CD14-positive monocyte (primary cell): Measurements from ENCODE around the gene MICAL2. TPM values are rescaled to one million over a fixed set of nuclear protein-coding genes. Genes with fewer than 3 reads are reported as not detected.

Experiments used
- DNase-seq, 3 donors: peaks; one replicate each; pipeline ENCODE4 v3.0.0-alpha.2; 2011 to 2022
- H2AFZ ChIP-seq: 2 replicates; pipeline ENCODE4 v1.6.0; 2012; ENCODE audit warnings: mild to moderate bottlenecking, low read depth, low read length, inconsistent platforms; ENCODE audit not compliant: insufficient read depth, poor library complexity, severe bottlenecking
- H3K27ac ChIP-seq, 2 donors: 1 replicate in 1 of 2; 2 replicates in 1 of 2; pipeline ENCODE4 v1.5.1; 2012 to 2013; ENCODE audit warnings: low read length in 2 of 2, control low read depth in 1 of 2, inconsistent platforms in 1 of 2, low read depth in 1 of 2, mild to moderate bottlenecking in 1 of 2
- H3K27me3 ChIP-seq, 2 donors: one replicate each; pipeline versions ENCODE4 v1.6.0 to v1.6.1; 2011 to 2013; ENCODE audit warnings: low read length in 2 of 2; ENCODE audit not compliant: control insufficient read depth in 2 of 2, insufficient read depth in 2 of 2
- H3K36me3 ChIP-seq, 2 donors: replicated peaks in 1 of 2; 1 replicate in 1 of 2; 2 replicates in 1 of 2; pipeline versions ENCODE4 v1.5.1 to v1.6.1; 2012 to 2013; ENCODE audit warnings: low read length in 2 of 2, control low read depth in 1 of 2, inconsistent platforms in 1 of 2, mild to moderate bottlenecking in 1 of 2; ENCODE audit not compliant: insufficient read depth in 2 of 2, control insufficient read depth in 1 of 2
- H3K4me1 ChIP-seq, 2 donors: 1 replicate in 1 of 2; 2 replicates in 1 of 2; pipeline versions ENCODE4 v1.5.1 to v1.6.1; 2012 to 2013; ENCODE audit warnings: low read length in 2 of 2, control low read depth in 1 of 2, inconsistent platforms in 1 of 2, mild to moderate bottlenecking in 1 of 2, moderate library complexity in 1 of 2; ENCODE audit not compliant: insufficient read depth in 2 of 2, control insufficient read depth in 1 of 2
- H3K4me2 ChIP-seq: replicated peaks from 2 replicates; pipeline ENCODE3; 2012; ENCODE audit warnings: low read length, moderate library complexity, mild to moderate bottlenecking; ENCODE audit not compliant: poor library complexity, severe bottlenecking; ENCODE audit errors: extremely low read depth
- H3K4me3 ChIP-seq, 3 experiments: fragments of 200-600 bp in 1 of 3; sonication (generic) in 1 of 3; replicated peaks in 1 of 3; 1 replicate in 2 of 3; 2 replicates in 1 of 3; pipeline ENCODE4 v1.5.1; 2011 to 2013; ENCODE audit warnings: low read length in 3 of 3, mild to moderate bottlenecking in 3 of 3, control low read depth in 2 of 3, low read depth in 2 of 3, inconsistent platforms in 1 of 3, moderate library complexity in 1 of 3
- H3K79me2 ChIP-seq: 2 replicates; pipeline ENCODE4 v1.6.0; 2012; ENCODE audit warnings: mild to moderate bottlenecking, control low read depth, inconsistent platforms, low read length, moderate library complexity; ENCODE audit not compliant: insufficient read depth
- H3K9ac ChIP-seq: 2 replicates; pipeline ENCODE4 v1.6.0; 2017; ENCODE audit warnings: low read length, mild to moderate bottlenecking; ENCODE audit not compliant: insufficient read depth, poor library complexity, severe bottlenecking
- H3K9me3 ChIP-seq, 2 donors: replicated peaks in 1 of 2; 1 replicate in 1 of 2; 2 replicates in 1 of 2; pipeline versions ENCODE4 v1.5.1 to v1.6.1; 2012 to 2013; ENCODE audit warnings: low read length in 2 of 2, control low read depth in 1 of 2; ENCODE audit not compliant: control insufficient read depth in 1 of 2, insufficient read depth in 1 of 2
- H4K20me1 ChIP-seq: 2 replicates; pipeline ENCODE4 v1.6.0; 2012; ENCODE audit warnings: mild to moderate bottlenecking, low read length, control low read depth, moderate library complexity; ENCODE audit not compliant: insufficient read depth
- H3K27ac Mint-ChIP-seq, 7 donors: one replicate each; pipeline ENCODE4 v1.8.0; 2020; ENCODE audit warnings: mild to moderate bottlenecking in 7 of 7, mixed read lengths in 7 of 7, moderate library complexity in 6 of 7, inconsistent platforms in 2 of 7
- H3K27me3 Mint-ChIP-seq, 3 donors: one replicate each; pipeline ENCODE4 v1.8.0; 2021 to 2022; ENCODE audit warnings: low read depth in 3 of 3, mild to moderate bottlenecking in 3 of 3, mixed read lengths in 3 of 3, moderate library complexity in 3 of 3, inconsistent platforms in 1 of 3
- H3K36me3 Mint-ChIP-seq, 2 donors: one replicate each; pipeline ENCODE4 v1.8.0; 2020; ENCODE audit warnings: mixed read lengths in 2 of 2, inconsistent platforms in 1 of 2, mild to moderate bottlenecking in 1 of 2
- H3K4me1 Mint-ChIP-seq: one replicate; pipeline ENCODE4 v1.8.0; 2020; ENCODE audit warnings: mild to moderate bottlenecking, mixed read lengths
- H3K4me3 Mint-ChIP-seq, 2 donors: one replicate each; pipeline ENCODE4 v1.8.0; 2020; ENCODE audit warnings: mild to moderate bottlenecking in 2 of 2, mixed read lengths in 2 of 2, moderate library complexity in 1 of 2
- H3K9me3 Mint-ChIP-seq, 7 donors: one replicate each; pipeline ENCODE4 v1.8.0; 2020 to 2022; ENCODE audit warnings: mixed read lengths in 7 of 7, mild to moderate bottlenecking in 6 of 7, moderate library complexity in 6 of 7, inconsistent platforms in 2 of 7
- CTCF ChIP-seq: fragments of 200-600 bp; IDR thresholded peaks from one replicate; pipeline ENCODE4 v1.8.0; 2022; ENCODE audit warnings: antibody characterized with exemption, mild to moderate bottlenecking
- WGBS: methylation state at CpG from one replicate; pipeline ENCODE4 v1.1.5; 2013; ENCODE audit warnings: missing lambda C conversion rate; ENCODE audit not compliant: insufficient coverage; 5-methylcytosine and 5-hydroxymethylcytosine counted together
- intact Hi-C, 2 donors: fragments of 100-400 bp; cut with micrococcal nuclease; formaldehyde crosslinking; loops; one replicate each; pipeline versions ENCODE4 v1.15.0 to v1.15.1; 2023
- polyA plus RNA-seq, 3 donors: library from polyadenylated mRNA; depleted of rRNA in 1 of 3; unstranded in 2 of 3; stranded (reverse) in 1 of 3; fragments of 300-500 nt in 2 of 3; fragments of >200 nt in 1 of 3; fragmentation: Illumina TruSeq in 2 of 3; gene quantifications; 1 replicate in 2 of 3; 2 replicates in 1 of 3; pipeline ENCODE4 v1.2.3, GENCODE V29; 2012 to 2021

The MICAL2 gene
- polyA plus RNA-seq, 3 donors: 39.8 to 72.5 (median 44.0) TPM

GRCh38 chr11:12108875-12109453 is 1.4 kb upstream of the MICAL2 start:
- H3K27ac Mint-ChIP-seq: peak overlapping the region in 1 of 7 donors; percentile 77
- peaks cover 10 to 17% of the 10 kb centered on the region in 2 donors for H3K36me3 Mint-ChIP-seq
- intact Hi-C loops: no loop called here
- no peaks in the 10 kb centered on the region for H3K27me3 ChIP-seq
- no peaks in the 10 kb centered on the region for H3K9me3 ChIP-seq
- peaks cover 33% of the 10 kb centered on the region for H4K20me1 ChIP-seq
- no peak overlapping the region for H3K9ac ChIP-seq
- H3K36me3 ChIP-seq: peaks cover 0 to 13% of the 10 kb centered on the region in 2 donors
- no peak for DNase-seq
- no peak overlapping the region for H3K27ac ChIP-seq
- H3K27me3 Mint-ChIP-seq: peaks cover 0 to 5% (median 1%) of the 10 kb centered on the region in 3 donors
- no peak overlapping the region for H3K4me2 ChIP-seq
- no peak for TF ChIP-seq CTCF
- H3K4me1 ChIP-seq: peaks cover 45 to 61% of the 10 kb centered on the region in 2 donors
- no peak overlapping the region for H2AFZ ChIP-seq
- WGBS: 100% methylated on average over 1 of the region's 2 CpGs
- peaks cover 32% of the 10 kb centered on the region for H3K79me2 ChIP-seq
- H3K4me3 Mint-ChIP-seq: peak overlapping the region in 1 of 2 donors; percentile 31
- no peaks in the 10 kb centered on the region for H3K9me3 Mint-ChIP-seq
- H3K4me3 ChIP-seq: no peak overlapping the region
- H3K4me1 Mint-ChIP-seq: peaks cover 65% of the 10 kb centered on the region

- Histone ChIP-seq H3K4me2 (peak overlapping the region; percentile 96), H3K27me3 (no peaks in the 10 kb centered on the region), H3K4me1 (peaks cover 44 to 61% of the 10 kb centered on the region in 2 donors), H3K27ac (no peak overlapping the region), H4K20me1 (peaks cover 40% of the 10 kb centered on the region), H2AFZ (peak overlapping the region; percentile 58), H3K4me3 (peak overlapping the region; percentile 36 to 98 (median 43)), H3K9ac (no peak overlapping the region), H3K79me2 (peaks cover 39% of the 10 kb centered on the region), H3K36me3 (peaks cover 0 to 20% of the 10 kb centered on the region in 2 donors), H3K9me3 (no peaks in the 10 kb centered on the region)
- H3K4me3 Mint-ChIP-seq: peak overlapping the region; percentile 75 to 76
- intact Hi-C loops: loop anchor here in 1 of 2 donors (5.0 kb wide), 1 partner anchor 48 kb away; no protein-coding TSS in a partner anchor
- WGBS: 53% methylated on average over 4 of the region's 7 CpGs
- no peak for DNase-seq
- H3K27me3 Mint-ChIP-seq: peaks cover 0 to 5% (median 1%) of the 10 kb centered on the region in 3 donors
- H3K9me3 Mint-ChIP-seq: no peaks in the 10 kb centered on the region
- H3K36me3 Mint-ChIP-seq: peaks cover 17 to 25% of the 10 kb centered on the region in 2 donors
- peak overlapping the region in 6 of 7 donors; percentile 39 to 89 (median 76) for H3K27ac Mint-ChIP-seq
- peaks cover 68% of the 10 kb centered on the region for H3K4me1 Mint-ChIP-seq
- no peak for TF ChIP-seq CTCF
Observed at GRCh38 chr11:12109591-12110196, 696 bp upstream of the MICAL2 start.
